Skeletal muscle satellite cell (primary cell): ENCODE results near the gene RBP3.

Experiments used
- H3K27me3 ChIP-seq: 2 replicates; pipeline ENCODE4 v1.7.0; 2013; ENCODE audit warnings: low read length; ENCODE audit not compliant: control insufficient read depth, insufficient read depth
- H3K36me3 ChIP-seq: 2 replicates; pipeline ENCODE4 v1.7.0; 2013; ENCODE audit warnings: mild to moderate bottlenecking, control low read depth, low read length; ENCODE audit not compliant: insufficient read depth
- H3K4me1 ChIP-seq: 2 replicates; pipeline ENCODE4 v1.7.0; 2013; ENCODE audit warnings: low read length; ENCODE audit not compliant: control insufficient read depth, insufficient read depth
- H3K4me2 ChIP-seq: 2 replicates; pipeline ENCODE4 v1.7.0; 2013; ENCODE audit warnings: mild to moderate bottlenecking, low read length
- H3K4me3 ChIP-seq: 2 replicates; pipeline ENCODE4 v1.7.0; 2013; ENCODE audit warnings: low read length
- H3K9ac ChIP-seq: 2 replicates; pipeline ENCODE4 v1.7.0; 2013; ENCODE audit warnings: mild to moderate bottlenecking, low read depth, low read length, moderate library complexity
- H3K9me3 ChIP-seq: replicated peaks from 2 replicates; pipeline ENCODE4 v1.7.0; 2013; ENCODE audit warnings: mild to moderate bottlenecking, control low read depth, low read length

Gene RBP3

DNA sequence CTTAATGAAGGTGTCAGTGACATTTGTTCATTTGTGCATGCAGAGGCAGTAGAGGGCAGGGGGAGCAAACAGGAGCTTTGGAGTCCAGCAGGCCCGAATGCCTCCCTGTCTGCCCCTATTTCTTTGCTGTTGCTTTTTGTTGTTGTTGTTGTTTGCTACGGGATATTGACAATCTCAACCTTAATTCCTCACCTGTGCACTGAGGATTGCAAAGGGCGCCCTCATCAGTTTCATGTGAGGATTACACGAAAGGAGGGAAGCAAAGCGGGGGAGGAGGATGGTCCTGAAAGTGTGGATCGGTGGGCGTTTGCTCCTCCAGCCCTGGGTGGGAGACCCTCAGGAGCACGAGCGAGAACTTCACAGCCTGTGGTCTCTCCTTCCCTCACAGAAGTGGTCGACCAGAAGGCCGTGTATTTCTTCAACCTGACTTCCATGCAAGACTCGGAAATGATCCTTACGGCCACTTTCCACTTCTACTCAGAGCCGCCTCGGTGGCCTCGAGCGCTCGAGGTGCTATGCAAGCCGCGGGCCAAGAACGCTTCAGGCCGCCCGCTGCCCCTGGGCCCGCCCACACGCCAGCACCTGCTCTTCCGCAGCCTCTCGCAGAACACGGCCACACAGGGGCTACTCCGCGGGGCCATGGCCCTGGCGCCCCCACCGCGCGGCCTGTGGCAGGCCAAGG lies 38.6 kb upstream of the RBP3 start:
- no peak overlapping the region for H3K4me2 ChIP-seq
- H3K4me1 ChIP-seq: no peaks in the 10 kb centered on the region
- H3K9me3 ChIP-seq: no peaks in the 10 kb centered on the region
- H3K4me3 ChIP-seq: no peak overlapping the region
- peaks cover 37% of the 10 kb centered on the region for H3K27me3 ChIP-seq
- H3K9ac ChIP-seq: no peak overlapping the region
- H3K36me3 ChIP-seq: no peaks in the 10 kb centered on the region

DNA sequence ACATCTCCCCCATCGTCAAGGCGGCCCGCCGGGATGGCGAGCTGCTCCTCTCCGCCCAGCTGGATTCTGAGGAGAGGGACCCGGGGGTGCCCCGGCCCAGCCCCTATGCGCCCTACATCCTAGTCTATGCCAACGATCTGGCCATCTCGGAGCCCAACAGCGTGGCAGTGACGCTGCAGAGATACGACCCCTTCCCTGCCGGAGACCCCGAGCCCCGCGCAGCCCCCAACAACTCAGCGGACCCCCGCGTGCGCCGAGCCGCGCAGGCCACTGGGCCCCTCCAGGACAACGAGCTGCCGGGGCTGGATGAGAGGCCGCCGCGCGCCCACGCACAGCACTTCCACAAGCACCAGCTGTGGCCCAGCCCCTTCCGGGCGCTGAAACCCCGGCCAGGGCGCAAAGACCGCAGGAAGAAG lies 38.1 kb upstream of the RBP3 start:
- no peaks in the 10 kb centered on the region for H3K36me3 ChIP-seq
- no peak overlapping the region for H3K4me3 ChIP-seq
- no peaks in the 10 kb centered on the region for H3K4me1 ChIP-seq
- peaks cover 33% of the 10 kb centered on the region for H3K27me3 ChIP-seq
- H3K9me3 ChIP-seq: no peaks in the 10 kb centered on the region
- H3K9ac ChIP-seq: no peak overlapping the region
- H3K4me2 ChIP-seq: no peak overlapping the region

DNA sequence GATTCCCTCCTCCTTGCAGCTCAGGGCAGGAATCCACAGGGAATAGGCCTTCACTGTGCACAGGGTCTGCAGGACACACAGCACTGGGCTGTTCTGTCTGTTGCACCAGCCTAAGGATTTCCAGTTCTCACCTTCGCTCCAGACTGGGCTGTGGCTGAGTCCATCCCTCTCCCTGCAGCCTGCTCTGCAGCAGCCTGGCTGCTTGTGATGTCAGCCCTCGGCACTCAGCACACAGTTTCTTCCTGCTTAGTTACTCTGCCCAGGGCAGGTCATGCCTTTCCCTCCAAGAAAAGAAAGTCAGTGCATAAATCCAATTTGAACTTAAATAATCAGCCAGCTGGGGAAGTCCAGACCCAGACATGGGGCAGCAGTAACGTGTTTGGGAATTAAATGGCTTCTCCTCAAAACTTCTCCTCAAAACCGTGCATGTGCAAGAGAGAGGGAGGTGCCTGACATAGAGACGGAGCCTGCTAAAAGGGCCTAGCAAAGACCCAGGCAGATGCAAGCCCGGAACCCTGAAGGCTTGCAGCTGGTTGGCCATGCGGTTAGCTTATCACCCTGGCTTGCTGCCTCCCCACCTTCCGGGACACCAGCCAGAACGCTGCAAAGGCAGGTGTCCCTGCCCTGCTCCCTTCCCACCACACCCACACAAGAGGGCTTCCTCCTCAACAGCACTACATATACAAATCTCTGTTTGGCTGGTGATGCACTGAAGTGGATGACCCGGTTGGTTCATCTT lies 36.8 kb upstream of the RBP3 start:
- Histone ChIP-seq H3K4me1 (no peaks in the 10 kb centered on the region), H3K4me2 (no peak overlapping the region), H3K9me3 (no peaks in the 10 kb centered on the region), H3K9ac (no peak overlapping the region), H3K36me3 (no peaks in the 10 kb centered on the region), H3K4me3 (no peak overlapping the region), H3K27me3 (peaks cover 27% of the 10 kb centered on the region)

DNA sequence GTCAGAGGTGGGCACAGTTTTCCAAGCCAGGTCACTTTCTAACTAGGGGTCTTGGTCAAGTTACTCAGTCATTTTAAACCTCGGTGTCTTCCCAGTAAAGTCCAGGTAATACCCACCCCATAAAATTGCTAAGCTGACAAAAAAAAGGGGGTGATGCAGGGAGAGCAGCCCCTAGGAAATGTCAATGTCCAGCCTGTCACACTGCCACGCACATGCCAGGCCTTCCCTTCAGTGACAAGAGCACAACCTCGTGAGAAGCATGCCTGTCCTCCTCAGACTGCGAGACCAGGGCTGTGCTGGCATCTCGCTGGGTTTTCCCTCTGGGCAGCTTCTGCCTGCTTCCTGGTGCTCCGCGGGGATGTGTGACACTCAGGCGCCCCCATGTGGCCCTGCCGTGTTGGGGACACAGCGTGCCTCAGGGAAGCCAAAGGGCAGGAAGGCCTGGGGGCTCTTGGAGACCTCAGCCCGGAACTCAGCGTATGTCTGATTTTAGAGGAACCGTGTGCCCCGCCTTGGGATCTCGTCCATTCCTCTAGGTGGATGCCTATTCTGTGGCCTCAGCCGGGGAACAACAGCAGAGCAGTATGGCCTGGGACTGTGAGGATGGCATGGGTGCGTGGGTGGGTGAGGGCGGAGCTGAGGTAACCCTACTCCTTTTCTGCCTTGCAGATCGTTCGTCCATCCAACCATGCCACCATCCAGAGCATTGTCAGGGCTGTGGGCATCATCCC lies 36.1 kb upstream of the RBP3 start:
- Histone ChIP-seq H3K4me2 (no peak overlapping the region), H3K9me3 (no peaks in the 10 kb centered on the region), H3K4me1 (no peaks in the 10 kb centered on the region), H3K9ac (no peak overlapping the region), H3K27me3 (peaks cover 31% of the 10 kb centered on the region), H3K36me3 (no peaks in the 10 kb centered on the region), H3K4me3 (no peak overlapping the region)

DNA sequence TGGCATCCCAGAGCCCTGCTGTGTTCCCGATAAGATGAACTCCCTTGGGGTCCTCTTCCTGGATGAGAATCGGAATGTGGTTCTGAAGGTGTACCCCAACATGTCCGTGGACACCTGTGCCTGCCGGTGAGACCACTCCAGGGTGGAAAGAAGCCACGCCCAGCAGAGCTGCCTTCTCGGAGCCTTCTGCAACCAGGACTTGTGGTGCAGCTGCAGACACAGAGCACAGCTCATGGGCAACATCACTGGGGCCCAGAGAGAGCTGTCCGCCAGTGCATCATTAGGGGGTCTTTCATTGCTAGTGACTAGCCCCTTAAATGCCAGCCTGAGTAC lies 35.5 kb upstream of the RBP3 start:
- Histone ChIP-seq H3K36me3 (no peaks in the 10 kb centered on the region), H3K27me3 (peaks cover 32% of the 10 kb centered on the region), H3K4me1 (no peaks in the 10 kb centered on the region), H3K9me3 (no peaks in the 10 kb centered on the region), H3K4me2 (no peak overlapping the region), H3K4me3 (no peak overlapping the region), H3K9ac (no peak overlapping the region)

DNA sequence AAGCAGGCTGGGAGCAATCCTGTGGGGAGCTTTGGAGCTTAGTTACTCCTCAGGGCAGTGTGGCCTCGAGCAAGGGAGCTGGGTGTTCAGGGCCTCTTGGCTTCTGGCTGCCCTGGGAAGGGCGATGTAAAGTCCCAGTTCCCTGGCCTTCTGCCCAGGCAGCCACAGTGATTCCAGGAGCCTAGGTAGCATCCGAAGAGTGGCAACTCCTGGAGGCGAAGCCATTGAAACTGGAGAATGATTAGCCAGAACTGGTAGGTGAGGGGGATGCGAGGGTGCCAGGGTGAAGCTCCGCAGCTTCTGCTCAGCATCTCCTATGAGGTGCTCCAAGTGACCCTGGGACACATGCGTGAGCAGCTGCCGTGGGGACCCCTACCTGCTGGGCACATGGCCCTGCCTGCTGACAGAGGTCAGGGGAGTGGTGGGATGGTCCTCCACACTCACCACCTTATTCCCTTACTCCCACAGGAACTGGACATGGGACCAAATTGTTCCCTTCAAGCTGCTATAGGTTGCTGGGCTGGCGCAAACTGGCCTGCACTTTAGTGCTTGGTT lies 33.7 kb upstream of the RBP3 start:
- no peaks in the 10 kb centered on the region for H3K36me3 ChIP-seq
- no peak overlapping the region for H3K4me3 ChIP-seq
- H3K27me3 ChIP-seq: peaks cover 24% of the 10 kb centered on the region

DNA sequence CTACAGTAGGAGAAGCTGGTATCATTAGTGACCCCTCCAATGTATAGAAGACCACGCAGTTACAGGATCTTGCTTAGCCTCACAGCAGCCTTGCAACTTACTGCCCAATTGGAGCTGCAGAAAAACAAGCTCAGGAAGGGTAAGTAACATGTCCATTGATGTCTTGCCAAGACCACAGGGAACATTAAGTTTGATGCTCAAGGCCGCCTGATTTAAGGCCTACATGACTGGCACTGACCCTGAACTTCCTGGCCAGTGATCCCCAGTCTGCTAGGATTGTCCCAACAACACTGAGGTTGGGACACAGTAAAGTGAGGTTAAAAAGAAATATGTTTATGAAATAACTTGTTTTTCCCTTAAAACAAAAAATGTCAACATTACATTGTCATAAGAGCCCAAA lies 32.7 kb upstream of the RBP3 start:
- Histone ChIP-seq H3K4me2 (no peak overlapping the region), H3K9me3 (no peaks in the 10 kb centered on the region), H3K27me3 (peaks cover 32% of the 10 kb centered on the region), H3K4me1 (no peaks in the 10 kb centered on the region), H3K4me3 (no peak overlapping the region), H3K9ac (no peak overlapping the region), H3K36me3 (no peaks in the 10 kb centered on the region)

More for the DNA sequence above, 33.7 kb upstream of the RBP3 start:
- Histone ChIP-seq H3K4me2 (no peak overlapping the region), H3K9ac (no peak overlapping the region), H3K9me3 (no peaks in the 10 kb centered on the region), H3K4me1 (no peaks in the 10 kb centered on the region)

DNA sequence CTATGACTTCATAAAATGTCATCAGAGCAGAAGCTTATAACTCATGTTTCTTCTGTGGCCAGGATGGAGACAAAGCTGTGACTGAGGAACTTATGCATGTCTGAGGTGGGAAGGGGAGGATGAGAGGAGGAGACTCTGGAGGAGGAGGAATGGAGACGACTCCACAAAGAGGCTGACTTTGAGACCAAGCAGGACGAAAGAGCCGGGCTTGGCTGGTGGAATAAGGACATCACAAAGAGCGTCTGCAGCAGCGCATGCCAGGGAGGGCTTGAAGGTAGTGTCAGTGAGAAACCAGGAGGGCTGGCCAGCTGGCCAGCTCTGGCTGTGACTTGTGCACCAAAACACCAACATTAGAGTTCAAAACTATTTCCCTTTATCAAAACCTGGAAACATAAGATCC lies 32.0 kb upstream of the RBP3 start:
- no peak overlapping the region for H3K4me3 ChIP-seq
- no peak overlapping the region for H3K9ac ChIP-seq
- H3K9me3 ChIP-seq: no peaks in the 10 kb centered on the region
- H3K4me2 ChIP-seq: no peak overlapping the region
- no peaks in the 10 kb centered on the region for H3K36me3 ChIP-seq
- no peaks in the 10 kb centered on the region for H3K4me1 ChIP-seq
- H3K27me3 ChIP-seq: peaks cover 36% of the 10 kb centered on the region

DNA sequence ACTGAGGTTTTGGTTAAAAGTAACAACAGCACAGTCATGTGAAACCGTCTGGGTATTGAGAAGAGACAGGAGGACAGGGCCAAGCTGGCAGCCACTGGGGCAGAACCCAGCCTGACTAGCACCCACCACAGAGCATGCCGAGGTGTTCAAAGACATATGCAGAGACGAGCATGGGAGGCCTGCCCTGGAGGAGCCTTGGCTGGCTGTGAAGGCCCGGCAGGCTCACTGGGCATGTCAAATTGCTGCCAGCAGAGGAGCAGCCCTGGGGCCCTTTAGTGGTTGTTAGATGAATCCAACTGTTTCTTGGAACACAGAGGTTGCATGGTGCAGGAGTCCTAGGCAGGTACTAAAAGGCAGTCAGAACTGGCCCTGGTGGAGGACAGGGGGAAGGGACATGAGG lies 30.9 kb upstream of the RBP3 start:
- H3K36me3 ChIP-seq: no peaks in the 10 kb centered on the region
- H3K4me1 ChIP-seq: no peaks in the 10 kb centered on the region
- no peak overlapping the region for H3K4me2 ChIP-seq
- H3K9me3 ChIP-seq: no peaks in the 10 kb centered on the region
- no peak overlapping the region for H3K4me3 ChIP-seq
- H3K27me3 ChIP-seq: peaks cover 36% of the 10 kb centered on the region
- H3K9ac ChIP-seq: no peak overlapping the region

DNA sequence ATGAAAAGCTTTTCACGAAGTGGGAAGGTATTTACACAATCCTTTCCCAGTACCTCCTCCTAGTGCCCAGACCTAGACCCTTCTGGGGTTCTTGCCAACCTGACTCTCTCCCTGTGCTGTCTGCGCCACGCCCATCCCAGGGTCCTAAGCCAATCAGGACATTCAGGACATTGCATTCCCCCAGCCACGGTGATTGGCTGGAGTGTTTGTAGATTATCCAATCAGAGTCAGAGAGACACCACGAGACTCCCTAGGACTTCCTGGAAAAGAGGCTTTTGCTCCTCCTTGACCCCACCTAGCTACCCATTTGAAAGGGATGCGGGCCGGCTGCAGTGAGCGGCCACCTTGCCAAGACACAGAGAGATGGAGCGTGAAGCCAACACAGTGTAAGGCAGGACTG lies 29.5 kb upstream of the RBP3 start:
- Histone ChIP-seq H3K4me1 (no peaks in the 10 kb centered on the region), H3K27me3 (peaks cover 37% of the 10 kb centered on the region), H3K9ac (no peak overlapping the region)

DNA sequence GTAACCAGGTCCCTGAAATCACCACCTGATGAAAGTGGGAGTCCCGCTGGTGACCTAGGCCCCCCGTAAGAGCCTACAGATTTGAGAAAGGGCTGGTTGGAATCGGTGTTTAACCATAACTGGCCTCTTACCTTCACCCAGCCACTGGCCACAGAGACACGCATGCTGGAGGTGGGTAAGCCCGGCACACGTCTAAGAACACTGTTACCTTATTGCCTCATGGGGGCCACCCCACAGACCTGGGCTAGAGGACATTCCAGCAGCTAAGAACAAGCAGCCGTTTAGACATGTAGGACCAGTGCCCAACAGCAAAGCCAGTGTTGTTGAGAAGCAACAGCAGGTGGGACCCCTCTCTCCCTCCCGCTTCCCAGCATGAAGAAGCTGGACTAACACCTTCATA lies 28.4 kb upstream of the RBP3 start:
- Histone ChIP-seq H3K9me3 (no peaks in the 10 kb centered on the region), H3K9ac (no peak overlapping the region), H3K4me3 (no peak overlapping the region), H3K27me3 (peaks cover 34% of the 10 kb centered on the region), H3K4me2 (no peak overlapping the region), H3K4me1 (no peaks in the 10 kb centered on the region), H3K36me3 (no peaks in the 10 kb centered on the region)

More for the DNA sequence above, 29.5 kb upstream of the RBP3 start:
- Histone ChIP-seq H3K4me2 (no peak overlapping the region), H3K36me3 (no peaks in the 10 kb centered on the region), H3K9me3 (no peaks in the 10 kb centered on the region), H3K4me3 (no peak overlapping the region)
